NCI-H69 (cell line): ENCODE results near the gene NPC1L1.
A peak's percentile ranks its signal among the peaks of the same experiment; 100 is the strongest.
"Not testable (repeated sequence)": the region's sequence is repeated elsewhere in the genome, so short reads cannot be mapped to it uniquely, and the experiment has no call there.

Experiments
- DNase-seq: peaks from one replicate; lab custom pipeline; 2025; lab: John Stamatoyannopoulos, UW

The NPC1L1 gene

DNA sequence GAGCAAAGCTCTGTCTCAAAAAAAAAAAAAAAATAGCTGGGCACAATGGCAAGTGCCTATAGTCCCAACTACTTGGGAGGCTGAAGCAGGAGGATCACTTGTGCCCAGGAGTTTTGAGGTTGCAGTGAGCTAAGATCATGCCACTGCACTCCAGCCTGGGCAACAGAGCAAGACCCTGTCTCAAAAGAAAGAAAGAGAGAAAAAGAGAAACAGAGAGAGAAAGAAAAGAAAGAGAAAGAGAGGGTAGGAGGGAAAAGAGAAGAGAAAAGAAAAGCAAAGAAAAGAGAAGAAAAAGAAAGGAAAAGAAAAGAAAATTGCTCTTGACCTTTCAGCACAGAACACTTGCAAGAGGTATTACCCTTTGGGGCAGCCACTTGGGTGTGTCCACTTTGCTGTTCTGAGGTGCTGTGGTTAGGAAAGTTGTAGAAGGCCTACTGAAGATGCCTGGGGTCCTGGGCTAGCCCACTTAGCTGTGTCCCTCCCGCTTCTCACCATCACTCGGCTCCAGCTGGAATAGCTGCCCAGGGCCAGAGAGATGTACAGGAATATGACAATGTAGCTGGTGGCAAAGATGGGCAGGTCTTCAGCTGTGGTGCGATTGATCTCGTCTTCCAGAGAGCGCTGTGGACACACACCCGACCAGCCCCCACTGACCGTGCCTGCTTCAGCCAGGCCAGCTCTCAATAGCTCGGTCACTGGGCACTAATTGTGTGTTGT, 5.6 kb downstream of the NPC1L1 start:
- no peak for DNase-seq

GRCh38 chr7:44534501-44534900, 6.6 kb downstream of the NPC1L1 start:
- DNase-seq = peak; percentile 78

- DNase-seq = peak; percentile 64
These were observed 7.0 kb downstream of the NPC1L1 start for GRCh38 chr7:44534087-44534486.

DNA sequence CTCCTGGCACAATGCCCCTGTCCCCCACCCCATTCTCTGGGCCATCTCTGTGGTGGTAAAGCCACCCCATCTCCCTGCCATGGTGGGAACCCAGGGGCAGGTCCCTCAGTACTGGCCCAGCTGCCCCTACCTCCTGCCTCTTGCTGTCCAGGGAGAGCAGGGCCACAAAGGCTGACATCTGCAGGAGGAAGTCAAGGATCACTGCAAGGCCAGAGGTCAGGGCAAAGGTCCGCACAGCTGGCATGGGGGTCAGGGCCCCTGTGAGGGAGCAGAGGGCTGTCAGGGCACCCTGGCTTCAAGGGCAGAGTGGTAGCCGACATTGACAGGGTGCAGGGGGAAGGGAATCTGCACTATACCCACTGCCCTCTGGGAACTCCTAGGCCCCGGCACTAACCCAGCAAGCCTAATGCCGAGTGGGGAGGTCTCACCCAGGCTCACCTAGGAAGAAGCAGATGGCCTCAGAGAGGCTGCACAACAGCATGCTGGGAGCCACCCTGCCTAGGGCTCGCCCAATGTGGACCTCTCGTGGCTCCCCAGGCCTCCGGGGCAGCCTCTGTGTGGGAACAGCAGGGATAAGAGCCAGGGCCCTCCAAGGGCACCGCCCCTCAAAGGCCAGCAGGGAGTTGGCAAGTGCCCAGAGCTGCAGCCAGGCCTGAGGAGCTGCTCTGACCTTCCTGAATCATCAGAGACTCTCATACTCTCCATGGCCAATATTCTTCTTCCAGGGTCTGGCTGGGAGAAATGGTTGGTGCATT, 7.7 kb downstream of the NPC1L1 start:
- peak; percentile 66 for DNase-seq

DNA sequence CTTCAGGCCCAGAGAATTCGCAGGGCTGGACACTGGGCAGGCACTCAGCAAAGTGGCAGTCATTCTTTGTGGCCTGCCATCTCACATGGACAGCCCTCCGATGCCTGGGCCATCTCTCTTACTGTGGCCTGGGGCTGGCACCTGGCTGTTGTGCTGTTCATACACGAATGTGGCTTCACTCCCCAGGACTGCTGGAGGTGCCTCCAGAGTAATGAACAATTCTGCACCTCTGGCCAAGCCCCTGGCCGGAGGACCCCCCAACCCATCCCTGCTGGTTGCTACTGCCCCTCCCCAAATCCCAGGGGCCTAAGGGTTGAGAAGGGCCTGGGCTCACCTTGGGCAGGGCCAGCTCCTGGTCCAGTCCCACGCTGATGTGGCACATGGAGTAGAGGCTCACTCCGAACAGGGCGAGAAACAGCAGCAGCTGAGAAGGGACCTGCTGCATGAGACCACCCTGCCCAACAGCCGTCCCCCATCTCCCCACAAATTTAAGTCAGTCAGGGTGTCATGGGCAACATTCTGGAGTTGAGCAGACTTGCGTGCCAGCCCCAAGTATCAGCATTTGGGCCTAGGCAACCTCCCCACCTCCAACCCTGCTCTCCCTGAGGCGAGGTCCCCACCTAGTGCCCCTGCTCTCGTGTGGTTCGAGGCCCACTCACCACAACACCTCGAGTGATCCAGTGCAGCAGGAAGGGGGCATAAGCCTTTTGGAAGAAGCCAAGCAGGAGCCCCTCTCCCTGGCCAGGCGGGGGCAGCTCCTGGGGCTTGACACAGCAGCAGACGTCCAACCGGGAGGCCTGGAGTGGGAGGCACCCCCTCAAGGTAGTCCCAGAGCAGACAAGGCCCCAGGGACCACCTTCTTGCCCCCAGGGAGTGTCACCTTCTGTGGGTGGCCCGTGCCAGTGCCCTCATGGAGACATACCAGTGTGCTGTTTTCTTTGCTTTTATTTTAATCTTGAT, 9.4 kb downstream of the NPC1L1 start:
- no peak for DNase-seq

GRCh38 chr7:44530990-44531389, 10.1 kb downstream of the NPC1L1 start:
- DNase-seq = peak; percentile 42

GRCh38 chr7:44524811-44525388, 16.2 kb downstream of the NPC1L1 start:
- DNase-seq = no peak

- DNase-seq = no peak
These were observed 18.8 kb downstream of the NPC1L1 start for GRCh38 chr7:44522315-44522714.

DNA sequence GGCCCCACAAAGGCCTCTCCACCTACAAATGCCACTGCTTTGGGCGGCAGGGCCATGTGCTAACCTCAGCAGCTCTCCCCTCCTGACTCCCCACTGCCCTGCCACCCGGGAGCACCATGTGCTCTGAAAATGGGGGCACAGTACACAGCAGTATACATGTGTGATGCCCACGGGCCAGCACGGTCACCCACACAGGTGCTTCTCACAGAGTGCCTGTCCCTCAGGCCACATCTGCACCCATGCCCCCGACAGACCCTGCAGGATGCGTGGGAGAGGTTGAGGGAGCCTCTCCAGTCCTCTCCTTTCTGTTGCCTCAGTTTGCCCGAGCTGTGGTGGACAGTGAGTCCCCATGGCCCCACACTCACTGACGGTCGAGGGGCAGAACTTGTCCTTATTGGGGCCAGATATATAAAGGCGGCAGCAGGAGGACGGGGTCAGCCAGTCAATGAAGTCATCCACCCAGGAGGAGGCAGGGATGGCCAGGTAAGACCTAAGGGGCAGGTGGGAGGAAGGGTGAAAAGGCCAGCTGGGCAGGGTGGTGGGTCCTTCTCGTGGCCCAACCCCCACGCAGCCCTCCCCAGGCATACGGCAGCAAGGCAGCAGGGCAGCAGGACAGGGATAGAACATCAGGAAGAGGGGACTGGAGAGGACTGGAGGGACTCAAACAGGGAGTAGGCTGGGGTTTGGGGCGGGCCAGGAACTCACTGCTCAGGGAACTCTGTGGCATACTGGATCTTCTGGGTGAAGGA, 19.6 kb downstream of the NPC1L1 start:
- no peak for DNase-seq

- no peak for DNase-seq
These were observed 20.6 kb downstream of the NPC1L1 start for GRCh38 chr7:44520574-44520973.

- no peak for DNase-seq
These were observed 21.6 kb downstream of the NPC1L1 start for GRCh38 chr7:44519546-44519945.

- no peak for DNase-seq
These were observed 22.4 kb downstream of the NPC1L1 start for GRCh38 chr7:44518761-44519160.

GRCh38 chr7:44517175-44517574, 24.0 kb downstream of the NPC1L1 start:
- DNase-seq = no peak

- DNase-seq = no peak
These were observed 25.4 kb downstream of the NPC1L1 start for GRCh38 chr7:44515590-44516268.

- no peak for DNase-seq
These were observed 28.4 kb downstream of the NPC1L1 start for GRCh38 chr7:44512736-44513135.

DNA sequence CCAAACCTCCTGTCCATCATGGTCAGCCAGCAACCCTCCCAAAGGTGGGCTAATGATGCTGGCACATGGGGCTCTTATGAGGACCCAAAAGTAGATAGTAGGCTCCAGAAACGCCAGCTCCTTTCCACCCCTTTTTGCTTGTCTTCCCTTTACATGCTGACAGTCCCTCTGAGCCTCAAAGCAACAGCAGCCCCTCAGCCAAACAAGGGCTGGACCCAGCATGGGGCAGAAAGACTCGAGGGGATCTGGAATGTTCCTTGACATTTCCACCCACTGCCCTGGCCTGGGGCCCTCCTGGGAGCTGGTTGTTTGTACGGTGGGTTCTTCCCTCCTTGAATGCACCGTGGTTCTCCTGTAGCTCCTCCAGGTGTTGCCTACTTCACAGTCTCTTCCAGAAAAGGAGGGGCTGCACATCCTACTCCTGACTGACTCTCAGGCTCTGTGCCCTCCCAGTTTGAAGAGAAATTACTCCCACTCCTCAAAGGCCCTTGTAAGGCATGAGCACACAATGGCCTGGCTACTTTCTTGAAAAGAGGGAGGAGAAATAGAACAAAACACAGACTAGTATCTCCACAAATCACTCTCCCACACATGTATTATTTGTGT, 29.2 kb downstream of the NPC1L1 start:
- no peak for DNase-seq

GRCh38 chr7:44511236-44511635, 29.9 kb downstream of the NPC1L1 start:
- no peak for DNase-seq

DNA sequence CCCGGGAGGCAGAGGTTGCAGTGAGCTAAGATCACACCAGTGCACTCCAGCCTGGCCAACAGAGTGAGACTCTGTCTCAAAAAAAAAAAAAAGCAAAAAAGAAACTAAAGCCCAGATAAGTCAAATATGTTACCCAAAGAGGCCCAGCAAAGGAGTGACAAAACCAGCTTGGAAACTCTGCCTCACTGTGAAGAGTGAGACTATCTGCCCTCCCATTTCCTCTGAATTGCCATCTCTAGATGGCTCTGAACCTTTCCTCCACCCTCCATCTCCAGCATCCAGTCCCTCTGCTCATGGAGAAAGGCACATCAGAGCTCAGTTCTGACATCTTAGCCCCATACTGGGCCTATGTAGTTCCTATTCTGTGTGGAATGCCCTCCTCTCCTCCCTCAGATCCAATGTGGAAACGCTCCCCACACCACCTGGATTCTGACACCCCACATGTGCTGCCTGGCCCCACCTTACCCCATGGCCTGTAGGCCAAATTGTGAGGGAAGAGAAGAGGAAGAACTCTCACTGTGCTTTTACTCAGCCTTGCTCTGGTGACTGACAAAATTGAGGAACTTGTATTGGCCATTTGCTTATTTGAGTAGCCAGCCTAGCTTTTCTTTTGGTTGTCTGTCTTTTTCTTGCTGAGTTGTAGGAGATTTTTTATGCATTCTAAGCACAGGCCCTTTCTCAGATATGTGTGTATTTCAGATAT, 32.7 kb downstream of the NPC1L1 start:
- no peak for DNase-seq

DNA sequence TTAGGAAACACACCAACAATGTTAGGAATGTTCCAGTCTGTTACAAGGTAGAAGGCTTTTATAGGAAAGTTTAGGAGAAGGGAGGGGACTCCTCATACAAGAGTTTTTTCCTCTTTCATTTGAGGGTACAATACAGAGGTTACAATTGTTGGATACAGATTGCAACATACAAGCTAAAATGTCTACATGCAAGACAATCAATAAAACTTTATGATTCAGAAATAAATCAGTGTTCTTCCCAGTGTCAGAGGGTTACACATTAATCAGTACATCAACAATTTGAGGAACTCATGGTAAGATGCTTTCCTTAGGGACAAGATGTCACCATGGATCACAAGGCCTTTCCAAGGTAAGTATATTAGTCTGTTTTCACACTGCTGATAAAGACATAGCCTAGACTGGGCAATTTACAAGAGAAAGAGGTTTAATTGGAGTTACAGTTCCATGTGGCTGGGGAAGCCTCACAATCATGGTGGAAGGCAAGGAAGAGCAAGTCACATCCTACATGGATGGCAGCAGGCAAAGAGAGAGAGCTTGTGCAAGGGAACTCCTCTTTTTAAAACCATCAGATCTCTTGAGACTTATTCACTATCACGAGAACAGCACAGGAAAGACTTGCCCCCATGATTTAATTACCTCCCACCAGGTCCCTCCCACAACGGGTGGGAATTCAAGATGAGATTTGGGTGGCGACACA, 34.4 kb downstream of the NPC1L1 start:
- not testable (repeated sequence) for DNase-seq
